Middle frontal gyrus (tissue), 1 donor: ENCODE data around the gene ACLY.
"Not testable (repeated sequence)": the region's sequence is repeated elsewhere in the genome, so short reads cannot be mapped to it uniquely, and the experiment has no call there.

Source experiments
- DNase-seq: peaks from one replicate; pipeline ENCODE4 v3.0.0-alpha.2; 2015; ENCODE audit warnings: low spot score; ENCODE audit errors: extremely low spot score

Gene ACLY

DNA sequence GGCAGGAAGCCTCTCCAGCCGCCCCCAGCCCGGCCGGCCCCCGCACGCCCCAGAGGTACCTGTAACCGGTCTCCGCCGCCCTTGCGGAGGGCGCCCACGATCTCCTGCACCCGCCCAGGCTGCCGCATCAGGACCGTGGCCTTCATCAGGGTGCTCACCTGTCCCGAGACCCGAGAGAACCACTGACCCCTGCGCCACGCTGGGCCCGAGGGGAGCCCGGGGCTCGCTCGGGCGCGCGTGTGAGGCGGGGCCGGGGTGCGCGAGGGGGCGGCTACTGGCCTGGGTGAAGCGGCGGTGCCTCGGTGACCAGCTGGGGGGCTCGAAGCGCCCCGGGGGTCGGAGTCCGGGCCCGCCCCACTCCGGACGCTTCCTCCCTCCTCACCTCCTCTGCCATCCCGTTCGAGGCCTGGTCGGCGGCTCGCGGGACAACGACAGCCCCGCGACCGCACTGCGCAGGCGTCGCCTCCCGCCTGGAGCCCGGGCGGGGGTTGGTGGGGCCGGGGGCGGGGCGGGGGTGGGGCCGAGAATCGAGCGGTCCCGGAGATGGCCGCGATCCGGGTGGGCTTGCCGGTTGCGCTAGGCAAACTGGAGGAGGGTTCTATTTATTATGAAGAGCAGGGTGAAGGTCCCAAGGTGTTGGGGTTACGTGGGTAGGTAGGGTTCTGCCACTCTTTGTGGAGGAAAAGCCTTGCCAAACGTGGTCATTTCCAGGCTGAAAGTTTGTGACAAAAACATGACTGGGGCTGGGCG, 82.8 kb downstream of the ACLY start, which contains the start of gene NT5C3B:
TSS of gene NT5C3B (minus strand) at position 433 of the 750 bp plus-strand sequence. CDS start at position 394, 39 bp downstream.
- no peak for DNase-seq

DNA sequence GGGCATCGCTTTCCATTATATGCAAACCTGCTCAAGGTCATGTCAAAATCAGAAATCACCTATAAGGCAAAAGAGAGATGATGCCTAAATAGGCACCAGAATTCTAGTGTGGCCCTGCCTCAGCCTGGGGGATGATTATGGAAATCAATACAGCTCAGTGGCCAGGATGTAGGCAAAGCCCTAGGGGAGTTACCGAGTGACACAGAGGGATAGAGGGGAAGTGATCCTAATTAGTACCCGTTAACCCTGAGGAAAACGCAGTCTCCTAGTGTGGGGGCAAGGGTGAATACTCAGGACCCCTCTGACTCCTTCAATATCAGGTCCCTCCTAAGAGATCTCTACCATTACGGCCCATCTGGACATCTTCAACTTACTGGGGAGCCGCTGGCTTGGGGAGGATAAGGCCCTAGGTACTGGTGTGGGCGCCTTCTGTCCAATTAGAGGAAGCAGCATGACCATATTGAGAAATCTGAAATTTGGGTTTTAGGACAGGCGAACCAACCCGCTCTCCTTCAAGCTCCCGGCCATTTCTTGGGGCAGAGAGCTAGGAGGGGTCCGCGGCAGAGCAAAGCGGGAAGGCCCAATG, 83.4 kb downstream of the ACLY start:
- no peak for DNase-seq

DNA sequence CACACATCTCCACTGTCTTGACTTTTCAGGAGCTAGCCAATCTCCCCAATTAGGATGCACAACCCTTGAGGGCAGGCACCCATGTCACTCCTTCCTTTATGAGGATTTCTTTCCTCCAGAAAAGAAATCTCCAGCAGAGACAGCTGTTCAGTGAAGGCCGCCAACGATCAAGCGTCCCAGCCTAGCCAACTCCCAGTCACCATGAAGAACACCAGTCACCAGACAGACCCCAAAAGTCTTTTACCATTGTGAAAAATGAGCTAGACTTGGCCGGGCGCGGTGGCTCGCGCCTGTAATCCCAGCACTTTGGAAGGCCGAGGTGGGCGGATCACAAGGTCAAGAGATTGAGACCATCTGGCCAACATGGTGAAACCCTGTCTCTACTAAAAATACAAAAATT, 88.8 kb downstream of the ACLY start:
- not testable (repeated sequence) for DNase-seq

DNA sequence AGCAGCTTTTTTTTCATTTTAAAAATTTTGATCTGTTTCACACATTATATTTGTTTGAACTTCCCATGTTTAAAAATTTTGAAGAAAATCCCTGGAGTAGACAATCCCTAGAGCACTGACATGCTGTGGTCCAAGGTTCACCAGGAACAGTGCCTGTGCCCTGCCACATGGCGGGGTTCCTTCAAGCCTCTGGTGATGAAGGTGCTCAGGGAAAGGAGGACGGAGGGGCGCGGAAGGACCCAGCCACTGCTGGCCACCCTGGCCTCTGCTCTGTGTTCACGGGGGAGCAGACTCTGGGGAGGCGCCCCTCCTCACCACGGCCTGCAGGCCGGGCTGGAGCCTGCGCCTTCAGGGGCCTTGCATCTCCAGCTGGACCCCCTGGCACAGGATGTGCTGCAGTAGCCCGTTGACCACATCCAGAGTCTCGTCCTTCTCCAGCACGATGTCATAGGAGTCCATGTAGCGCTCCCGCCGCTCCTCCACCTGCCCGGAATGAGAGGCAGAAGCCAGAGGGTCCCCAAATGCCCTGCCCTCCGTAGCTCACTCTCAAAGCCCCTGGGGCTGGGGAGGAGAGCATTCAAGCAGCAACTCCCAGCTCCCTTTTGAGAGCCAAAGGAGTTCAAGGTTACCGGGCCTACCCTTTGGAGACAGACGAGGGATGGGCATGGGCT, 93.4 kb downstream of the ACLY start:
- no peak for DNase-seq

DNA sequence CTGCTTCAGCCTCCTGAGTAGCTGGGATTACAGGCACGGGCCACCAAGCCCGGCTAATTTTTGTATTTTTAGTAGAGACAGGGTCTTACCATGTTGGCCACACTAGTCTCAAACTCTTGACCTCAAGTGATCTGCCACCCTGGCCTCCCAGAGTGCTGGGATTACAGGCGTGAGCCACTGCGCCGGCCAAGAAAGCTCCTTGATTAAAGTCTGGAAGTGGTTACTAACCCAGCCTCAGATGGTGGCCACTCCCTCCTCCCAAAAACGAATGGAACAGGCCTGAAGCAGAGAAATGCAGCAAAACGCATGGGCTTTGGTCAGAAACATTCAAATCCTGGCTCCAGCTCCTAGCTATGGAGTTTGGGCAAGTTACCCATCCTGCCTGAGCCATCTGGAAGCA, 94.7 kb downstream of the ACLY start:
- DNase-seq, result no peak

DNA sequence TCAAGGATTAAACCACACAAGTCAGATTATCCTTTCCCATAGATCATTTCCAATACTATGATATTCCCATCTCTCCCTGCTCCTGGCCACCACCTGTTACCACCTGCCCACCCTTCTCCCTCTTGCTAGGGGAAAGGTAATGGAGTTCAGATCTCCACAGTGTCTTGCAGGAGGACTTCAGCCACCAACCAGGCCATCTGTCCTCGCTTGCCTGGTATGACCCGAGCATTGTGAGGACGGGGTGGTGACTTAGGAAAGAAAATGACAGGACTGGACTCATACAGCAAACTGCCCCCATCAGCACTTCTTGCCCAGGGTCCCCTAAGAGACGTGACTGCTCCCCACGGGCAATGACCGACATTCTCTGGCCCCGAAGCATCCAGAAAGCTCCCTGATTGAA, 95.2 kb downstream of the ACLY start:
- DNase-seq, result no peak

DNA sequence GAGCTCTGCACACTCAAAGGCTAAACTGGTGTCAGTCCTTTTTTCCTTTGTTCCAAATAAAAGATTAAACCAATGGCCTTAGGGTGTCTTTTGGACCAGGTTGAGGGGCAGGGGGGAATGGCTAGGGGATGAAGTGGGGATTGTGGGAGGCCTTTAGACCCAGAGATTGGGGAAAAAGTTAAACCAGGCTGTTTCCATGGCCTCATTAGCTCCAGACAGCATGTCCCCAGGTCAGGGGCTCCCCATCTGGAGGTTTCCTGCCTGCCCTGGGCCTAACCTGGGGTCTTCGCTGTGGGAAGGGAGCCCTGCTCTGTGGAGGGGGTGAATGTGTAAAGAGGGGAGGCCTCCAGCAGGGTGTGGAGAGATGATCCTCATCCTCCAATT, 95.6 kb downstream of the ACLY start:
- DNase-seq, result no peak

DNA sequence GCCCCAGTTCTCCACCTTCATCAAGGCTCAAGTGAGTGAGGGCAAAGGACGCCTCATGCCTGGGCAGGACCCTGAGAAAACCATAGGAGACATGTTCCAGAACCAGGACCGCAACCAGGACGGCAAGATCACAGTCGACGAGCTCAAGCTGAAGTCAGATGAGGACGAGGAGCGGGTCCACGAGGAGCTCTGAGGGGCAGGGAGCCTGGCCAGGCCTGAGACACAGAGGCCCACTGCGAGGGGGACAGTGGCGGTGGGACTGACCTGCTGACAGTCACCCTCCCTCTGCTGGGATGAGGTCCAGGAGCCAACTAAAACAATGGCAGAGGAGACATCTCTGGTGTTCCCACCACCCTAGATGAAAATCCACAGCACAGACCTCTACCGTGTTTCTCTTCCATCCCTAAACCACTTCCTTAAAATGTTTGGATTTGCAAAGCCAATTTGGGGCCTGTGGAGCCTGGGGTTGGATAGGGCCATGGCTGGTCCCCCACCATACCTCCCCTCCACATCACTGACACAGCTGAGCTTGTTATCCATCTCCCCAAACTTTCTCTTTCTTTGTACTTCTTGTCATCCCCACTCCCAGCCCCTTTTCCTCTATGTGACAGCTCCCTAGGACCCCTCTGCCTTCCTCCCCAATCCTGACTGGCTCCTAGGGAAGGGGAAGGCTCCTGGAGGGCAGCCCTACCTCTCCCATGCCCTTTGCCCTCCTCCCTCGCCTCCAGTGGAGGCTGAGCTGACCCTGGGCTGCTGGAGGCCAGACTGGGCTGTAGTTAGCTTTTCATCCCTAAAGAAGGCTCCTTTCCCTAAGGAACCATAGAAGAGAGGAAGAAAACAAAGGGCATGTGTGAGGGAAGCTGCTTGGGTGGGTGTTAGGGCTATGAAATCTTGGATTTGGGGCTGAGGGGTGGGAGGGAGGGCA, 96.3 kb downstream of the ACLY start:
- no peak for DNase-seq

DNA sequence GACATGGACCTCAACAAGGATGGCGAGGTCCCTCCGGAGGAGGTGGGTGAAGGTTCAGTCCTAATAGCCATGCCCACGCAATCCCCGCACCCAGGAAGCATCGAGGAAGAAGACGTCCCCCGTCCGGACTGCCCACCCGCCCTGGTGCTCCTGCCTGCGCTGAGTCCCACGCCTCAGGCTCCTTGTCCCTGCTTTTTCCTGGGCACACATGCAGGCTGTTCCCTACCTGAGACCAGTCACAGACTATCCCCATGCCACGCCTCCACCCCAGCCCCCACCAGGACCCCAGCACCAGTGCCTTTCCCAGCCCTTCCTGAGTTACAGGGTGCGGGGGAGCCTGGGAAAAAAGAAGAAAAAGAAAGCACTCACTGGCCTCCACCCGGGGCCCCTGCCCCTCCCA, 97.0 kb downstream of the ACLY start:
- DNase-seq, result no peak

DNA sequence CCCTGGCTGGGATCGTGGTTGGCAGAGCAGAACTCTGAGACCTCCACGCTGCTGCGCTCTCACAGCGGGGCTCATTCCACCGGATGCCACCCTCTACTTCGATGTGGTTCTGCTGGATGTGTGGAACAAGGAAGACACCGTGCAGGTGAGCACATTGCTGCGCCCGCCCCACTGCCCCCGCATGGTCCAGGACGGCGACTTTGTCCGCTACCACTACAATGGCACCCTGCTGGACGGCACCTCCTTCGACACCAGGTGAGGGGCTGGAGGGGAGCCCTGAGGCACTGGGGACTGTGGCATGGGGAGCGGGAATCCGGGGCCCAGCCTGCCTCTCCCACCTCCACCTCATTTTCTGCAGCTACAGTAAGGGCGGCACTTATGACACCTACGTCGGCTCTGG, 100.7 kb downstream of the ACLY start:
- no peak for DNase-seq
